GM21576 (cell line): Measurements from ENCODE around the gene TFIP11.

Experiments
- ATAC-seq: cut with Tn5 transposase; IDR thresholded peaks from one replicate; pipeline ENCODE4 v1.9.1; 2021; ENCODE audit warnings: mild to moderate bottlenecking, moderate library complexity; ENCODE audit not compliant: unreplicated experiment

Gene TFIP11

DNA sequence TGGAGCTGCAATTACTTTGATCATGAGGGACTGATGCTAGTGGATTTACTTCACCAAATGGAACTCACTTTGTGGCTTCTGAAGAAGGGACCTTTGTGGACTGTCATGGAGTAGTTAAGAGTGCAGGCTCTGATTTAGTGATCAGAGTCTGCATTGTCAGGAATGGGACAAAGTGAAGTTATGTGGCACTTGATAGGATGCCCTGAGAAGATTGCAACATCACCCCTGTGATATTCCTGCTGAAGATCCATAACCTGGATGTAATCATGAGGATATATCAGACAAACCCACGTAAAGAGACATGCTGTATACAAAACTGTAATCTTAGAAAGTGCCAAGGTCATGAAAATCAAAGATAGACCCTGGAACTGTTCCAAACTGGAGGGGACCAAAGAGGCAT lies 1.6 kb upstream of the TFIP11 start:
- ATAC-seq, result no peak

DNA sequence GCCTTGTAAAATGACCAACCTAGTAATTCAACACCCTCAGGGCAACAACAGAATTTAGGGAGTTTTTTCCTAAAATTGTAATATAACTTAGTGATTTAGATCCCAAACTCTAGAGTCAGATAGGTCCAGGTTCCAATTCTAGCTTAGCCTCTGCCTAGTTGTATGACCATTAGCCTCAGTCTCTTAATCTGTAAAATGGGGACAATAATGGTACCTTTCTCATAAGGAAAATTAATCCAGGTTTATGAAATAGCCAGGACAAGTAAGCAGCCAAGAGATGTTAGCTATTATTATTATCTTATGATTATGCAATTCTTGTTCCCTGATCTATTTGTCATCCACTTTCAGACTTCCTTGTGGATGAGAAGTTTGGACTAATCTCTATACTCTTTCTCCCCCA lies 4.1 kb downstream of the TFIP11 start:
- ATAC-seq, result no peak

DNA sequence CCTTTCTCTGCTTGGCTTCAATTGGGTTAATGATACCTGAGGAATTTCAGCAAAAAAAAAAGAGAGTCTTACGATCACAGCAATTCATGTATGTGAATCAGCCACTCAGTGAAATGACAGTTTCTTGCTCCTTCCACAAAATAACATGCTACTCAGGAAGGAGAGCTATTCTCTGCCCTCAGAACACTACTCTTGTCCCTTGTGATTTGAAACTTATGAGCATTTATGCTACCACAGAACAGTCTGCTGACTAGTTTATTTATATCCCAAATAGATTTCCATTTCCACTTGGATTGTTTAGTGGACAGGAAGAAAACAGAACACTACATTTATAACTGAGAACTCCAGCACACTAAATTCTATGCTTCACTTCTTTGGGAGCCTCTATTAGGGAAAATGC lies 8.5 kb downstream of the TFIP11 start:
- no peak for ATAC-seq

DNA sequence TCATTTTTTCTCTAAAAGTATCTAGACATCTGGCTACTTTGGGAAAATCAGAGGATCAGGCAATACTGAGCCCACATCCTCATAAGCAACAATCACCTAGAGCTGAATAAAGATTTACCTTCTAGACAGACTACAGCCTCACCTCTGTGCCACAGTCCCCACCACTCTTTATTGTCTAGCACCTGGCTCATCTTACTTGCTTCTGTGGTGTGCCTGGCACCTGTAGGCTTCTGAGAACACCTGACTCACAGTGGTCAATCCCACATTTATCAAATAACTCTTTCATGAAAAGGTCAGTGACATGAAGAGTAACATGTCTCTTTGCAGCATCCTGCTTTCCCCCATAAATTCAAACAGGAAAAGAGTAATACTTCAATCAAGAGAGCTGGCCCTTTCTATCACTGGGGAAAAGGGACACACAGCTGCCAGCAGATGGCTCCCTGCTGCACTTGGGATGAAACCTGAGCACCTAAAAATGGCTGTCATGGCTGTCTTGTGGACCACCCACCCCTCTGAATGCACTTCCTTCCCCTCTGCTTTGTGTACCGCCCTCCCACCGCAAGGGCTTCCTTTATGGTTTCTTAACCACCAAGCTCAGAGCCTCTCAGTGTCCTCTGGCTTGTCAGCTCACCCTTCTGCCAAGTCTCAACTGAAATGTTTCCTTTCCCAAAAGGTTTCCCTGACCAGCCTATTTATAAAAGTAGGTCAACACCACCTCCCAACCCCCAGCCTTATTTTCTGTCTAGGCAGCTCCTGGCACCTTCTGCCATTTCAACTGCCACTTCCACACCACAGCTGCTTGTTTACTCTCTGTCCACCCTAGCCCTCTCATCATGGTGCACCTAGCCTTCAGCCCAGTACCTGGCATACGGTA lies 9.3 kb downstream of the TFIP11 start:
- ATAC-seq, result no peak

DNA sequence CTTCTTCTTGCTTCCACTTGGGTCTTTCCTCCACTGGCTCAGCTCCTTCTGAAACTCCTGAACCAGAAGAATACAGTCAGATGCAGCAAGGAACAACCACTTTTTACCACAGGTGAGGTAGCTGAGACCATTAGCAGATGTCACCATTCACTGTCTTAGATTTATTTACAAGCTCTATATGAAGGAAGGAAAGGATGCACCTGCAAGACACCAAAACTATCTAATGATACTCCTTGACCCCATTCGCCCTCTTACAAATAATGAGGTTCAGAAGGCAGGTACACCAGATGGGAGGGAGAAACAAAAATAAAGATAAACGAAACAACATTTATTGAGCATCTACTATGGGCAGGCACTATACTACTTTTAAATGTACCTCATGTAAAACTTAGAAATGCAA lies 10.3 kb downstream of the TFIP11 start:
- ATAC-seq, result no peak

DNA sequence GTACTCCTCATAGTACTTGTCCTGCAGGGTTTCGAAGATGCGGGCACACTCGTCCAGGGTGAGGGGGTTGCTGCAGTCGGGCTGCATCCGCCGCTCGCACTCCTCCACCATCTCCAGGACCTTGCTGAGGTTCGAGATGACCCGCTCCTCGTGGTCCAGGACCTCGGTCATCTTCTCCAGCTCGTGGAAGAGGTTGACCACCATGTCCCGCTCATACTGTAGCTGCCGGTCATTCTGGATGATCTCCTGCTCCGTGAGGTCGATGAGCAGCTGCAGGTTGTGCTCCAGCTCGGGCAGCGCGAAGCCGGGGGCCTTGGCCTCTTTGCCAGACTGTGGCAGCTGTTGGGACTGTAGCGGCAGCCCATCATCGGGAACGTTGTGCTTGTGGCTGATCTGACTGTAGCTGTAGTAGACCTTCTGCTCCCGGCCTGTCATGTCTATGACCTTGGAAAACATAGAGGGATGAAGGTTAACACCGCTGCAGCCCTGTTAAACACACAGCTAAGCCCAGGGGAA lies 13.0 kb downstream of the TFIP11 start:
- no peak for ATAC-seq

DNA sequence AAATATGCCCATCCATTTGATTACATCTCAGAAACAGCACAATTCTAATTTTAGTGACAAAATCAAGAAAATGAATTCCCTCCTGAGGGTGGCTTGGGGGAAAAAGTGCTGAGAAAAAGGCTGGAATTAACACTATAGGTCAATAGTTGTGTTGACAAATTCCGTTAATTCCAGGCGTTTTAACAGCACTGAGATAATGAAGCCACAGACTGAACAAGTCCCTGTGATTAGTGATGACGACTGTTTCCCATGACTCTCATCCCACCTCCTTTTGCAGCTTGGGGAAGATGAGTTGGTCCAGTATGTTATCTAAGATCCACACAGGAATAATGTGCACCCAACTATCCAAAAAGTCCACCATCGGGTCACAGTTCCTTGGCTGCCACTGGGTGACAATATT lies 15.8 kb downstream of the TFIP11 start:
- no peak for ATAC-seq

DNA sequence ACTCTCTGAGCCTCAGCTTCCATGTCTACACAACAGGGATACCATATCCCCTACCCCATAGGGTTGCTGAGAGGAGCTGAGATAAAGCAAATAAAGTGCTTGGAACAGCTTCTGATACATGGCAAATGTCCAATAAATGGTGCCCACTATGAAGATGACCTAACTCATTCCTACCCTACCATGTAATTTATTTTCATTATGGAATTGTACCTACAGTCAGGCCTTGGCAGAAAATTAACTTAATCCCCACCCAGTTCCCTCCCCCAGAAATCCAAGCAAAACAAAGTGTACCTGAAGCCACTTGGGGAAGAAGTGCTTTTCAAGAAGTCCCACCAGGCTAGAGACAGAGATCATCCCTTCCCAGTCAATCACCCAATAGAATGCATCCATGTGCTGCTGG lies 17.8 kb downstream of the TFIP11 start:
- ATAC-seq, result no peak

DNA sequence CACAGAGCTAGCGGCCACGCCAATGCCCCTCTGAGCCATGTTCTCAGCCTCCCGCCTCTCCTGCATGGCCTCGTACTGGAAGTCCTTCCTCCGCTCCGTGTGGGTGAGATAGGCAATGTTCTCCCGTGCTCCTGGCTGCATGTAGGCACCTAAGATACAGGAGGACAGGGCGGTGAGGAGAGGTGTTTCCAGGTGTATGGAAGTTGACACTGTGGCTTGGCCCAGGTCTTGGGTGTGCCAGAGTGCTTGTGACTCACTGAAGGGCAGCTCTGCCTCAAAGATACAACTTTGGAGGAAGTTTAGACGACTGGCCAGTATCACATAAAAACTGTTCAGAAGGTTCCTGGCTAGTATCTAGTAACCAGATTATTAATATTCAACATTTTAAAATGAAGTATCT lies 20.1 kb downstream of the TFIP11 start:
- ATAC-seq, result no peak

DNA sequence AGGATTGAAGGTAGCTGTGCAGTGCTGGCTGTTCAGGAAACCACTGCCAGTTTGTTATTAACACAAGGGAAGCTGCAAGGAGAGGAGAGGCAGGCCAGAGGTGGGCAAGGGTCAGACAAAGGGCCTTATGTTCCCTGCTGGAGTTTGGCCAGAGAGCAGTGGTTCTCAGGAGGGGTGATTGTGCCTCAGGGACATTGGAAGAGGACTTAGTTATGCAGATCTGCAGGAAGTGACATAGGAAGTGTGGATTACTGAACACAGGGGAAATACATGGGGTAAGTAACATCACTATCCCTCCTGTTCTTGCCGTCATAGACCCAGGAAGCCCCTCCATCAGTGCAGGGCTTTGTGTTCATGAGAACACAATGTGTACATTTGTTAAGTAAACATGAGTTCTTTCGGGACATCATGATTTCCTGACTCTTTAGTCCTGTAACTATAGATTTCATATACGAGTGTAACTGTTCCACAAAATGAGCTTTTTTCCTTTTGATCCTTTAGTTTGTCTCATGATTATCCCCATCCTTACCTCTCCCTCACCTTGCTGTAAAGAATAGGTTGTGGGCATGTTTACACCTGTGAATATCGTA lies 22.7 kb downstream of the TFIP11 start:
- ATAC-seq, result no peak

DNA sequence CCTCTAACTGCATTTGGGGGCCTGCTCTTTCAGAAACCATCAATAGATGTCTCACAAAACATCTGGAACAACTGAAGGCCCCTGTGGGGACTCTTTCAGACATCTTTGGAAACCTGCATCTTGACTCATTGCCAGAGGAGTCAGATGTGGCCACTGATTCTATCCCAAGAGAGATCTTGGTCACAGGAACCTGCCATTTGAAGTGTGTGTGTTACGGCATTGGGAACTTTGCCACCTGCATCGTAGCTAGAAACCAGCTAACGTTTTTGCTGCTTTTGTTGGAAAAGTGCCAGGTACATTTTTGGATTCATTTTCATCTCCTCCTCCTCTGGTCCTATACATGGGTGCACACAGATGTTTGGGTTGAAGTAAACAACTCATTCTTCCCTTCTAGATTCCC lies 24.3 kb downstream of the TFIP11 start:
- ATAC-seq, result no peak

DNA sequence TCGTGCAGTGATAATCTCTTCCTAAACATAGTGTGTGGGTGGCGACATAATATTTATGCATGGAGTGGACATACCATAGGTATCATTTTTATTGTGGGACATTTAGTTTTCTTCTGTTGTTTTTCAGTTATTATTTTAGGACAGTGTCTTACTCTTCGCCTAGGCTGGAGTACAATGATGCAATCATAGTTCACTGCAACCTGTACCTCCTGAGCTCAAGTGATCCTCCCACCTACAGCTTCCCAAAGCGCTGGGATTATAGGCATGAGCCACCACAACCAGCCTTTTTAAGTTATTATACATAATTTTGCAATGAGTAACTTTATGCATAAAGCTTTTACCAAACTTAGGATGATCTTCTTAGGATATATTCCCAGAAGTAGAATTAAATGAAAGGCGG lies 25.9 kb downstream of the TFIP11 start:
- ATAC-seq, result no peak

DNA sequence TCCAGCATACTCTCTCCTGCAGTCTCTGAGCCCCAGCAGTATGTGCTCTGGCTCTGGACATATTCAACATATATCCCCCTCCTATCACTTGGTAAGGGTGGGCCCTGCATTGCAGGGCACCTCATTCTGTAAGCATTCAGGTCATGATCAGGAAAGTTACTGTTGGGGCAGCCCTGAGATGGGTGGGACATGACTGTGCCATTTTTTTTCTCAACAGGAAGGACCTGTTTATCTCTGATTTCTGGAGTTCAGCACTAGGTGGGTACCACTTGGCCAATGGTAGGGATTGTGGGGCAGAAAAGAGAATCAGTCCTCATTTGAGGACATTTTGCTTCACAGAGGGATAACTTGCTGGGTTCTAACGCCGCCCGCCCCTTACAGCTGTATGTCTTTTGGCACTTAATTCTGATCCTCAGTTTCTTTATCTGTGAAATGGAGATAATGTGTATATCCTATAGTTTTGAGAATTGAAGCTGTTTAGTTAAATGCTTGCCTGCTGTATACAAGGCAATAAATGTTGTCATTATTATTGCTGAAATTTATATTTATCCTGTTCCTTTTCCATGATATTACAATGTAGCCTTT lies 26.4 kb downstream of the TFIP11 start:
- no peak for ATAC-seq

DNA sequence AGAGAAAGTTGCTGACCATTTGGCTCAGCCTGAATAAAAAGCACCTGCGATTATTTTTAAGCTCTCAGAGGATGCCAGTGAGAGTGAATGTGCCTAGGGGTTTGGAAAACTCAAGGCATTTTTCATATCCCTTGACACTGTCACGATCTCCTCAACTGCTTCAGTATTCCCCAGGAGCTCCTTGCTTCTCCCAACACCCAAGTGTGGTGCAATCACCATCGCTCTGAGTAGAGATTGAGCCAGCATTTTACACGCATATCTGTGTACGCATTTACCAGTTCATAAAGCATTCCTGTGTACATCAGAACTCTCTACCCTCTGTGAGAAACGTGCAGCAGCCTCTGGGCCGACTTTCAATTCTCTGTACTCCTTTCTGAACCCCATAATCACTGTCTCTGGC lies 27.3 kb downstream of the TFIP11 start:
- no peak for ATAC-seq

DNA sequence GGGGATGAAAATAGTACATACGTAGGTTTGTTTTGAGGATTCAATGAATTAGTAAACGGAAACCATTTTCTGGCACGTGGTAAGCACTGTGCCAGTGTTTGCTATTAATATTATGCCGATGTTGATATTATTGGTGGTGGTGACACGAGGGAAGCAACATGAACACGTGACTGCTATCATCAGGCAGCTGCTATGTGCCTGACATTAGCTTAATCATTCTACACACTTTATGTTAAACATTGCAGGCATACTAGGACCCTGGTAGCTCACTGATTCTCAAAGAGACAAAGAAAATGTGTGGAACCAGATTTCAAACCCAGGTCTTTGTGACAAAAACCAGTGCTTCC lies 27.9 kb downstream of the TFIP11 start:
- no peak for ATAC-seq

DNA sequence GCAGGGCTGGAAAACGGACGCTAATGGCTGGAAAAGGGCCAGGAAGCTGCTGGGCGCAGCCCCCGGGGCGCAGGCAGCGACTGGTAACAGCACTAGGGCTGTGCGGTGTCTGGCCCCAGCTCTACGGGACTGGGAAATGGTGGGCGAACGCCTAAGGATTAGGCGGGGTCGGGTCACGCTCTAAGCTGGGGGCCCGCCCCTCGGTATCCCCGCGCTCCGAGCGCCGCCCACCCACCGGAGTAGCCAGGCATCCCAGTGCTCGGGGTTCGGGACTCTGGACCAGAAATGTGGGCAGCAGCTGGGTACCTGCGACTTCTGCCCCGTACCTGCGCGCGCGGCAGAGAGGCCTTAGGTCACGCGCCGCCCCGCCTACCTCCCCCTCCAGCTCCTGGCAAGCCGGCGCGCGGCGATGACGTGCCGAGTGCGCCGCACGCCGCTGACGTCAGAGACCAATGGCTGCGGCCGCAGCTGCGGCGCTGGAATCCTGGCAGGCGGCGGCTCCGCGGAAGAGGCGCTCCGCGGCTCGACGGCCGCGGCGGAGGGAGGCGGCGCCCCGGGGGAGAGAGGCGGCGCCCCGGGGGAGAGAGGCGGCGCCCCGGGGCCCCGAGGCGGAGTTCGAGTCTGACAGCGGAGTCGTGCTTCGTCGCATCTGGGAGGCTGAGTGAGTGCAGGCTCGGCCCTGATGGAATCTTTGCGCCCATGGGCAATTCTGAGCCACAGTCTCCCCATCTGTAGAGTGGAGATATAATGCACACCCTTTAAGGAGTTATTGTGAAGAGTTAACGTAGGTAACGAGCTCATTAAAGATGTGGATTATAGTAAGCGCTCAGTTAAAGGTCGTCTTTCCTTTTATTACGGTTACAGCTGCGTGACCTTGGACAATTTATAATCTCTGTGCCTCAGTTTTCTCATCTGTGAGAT lies 28.6 kb downstream of the TFIP11 start, which contains the start of the genes HPS4 and SRRD:
Gene HPS4, minus strand, starts transcription at position 345 of the 921 bp plus-strand sequence. CDS start 2,021 bp downstream, outside the sequence.
Gene SRRD, plus strand, starts transcription at position 439 of the 921 bp plus-strand sequence. Its CDS starts 14 bp downstream, at position 453.
- peak; percentile 52 for ATAC-seq

DNA sequence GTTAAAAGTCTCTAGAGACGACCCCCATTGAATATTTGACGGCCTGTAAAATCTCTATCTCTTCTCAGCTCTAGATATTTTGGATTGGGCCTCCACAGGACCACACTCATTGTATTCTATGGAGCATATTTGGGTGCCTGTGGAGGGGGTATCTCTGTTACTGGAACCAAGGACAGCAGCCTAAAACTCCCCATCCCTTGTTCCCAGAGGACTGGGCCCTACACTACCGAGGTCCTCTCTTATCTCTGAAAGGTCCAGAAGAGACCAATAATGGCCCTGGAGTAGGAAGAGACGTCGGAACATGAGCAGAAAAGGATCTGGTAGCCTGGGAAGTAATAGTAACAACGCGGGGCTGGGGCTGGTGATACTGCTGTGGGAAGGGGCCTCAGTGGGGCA lies 29.2 kb downstream of the TFIP11 start:
- ATAC-seq, result no peak

DNA sequence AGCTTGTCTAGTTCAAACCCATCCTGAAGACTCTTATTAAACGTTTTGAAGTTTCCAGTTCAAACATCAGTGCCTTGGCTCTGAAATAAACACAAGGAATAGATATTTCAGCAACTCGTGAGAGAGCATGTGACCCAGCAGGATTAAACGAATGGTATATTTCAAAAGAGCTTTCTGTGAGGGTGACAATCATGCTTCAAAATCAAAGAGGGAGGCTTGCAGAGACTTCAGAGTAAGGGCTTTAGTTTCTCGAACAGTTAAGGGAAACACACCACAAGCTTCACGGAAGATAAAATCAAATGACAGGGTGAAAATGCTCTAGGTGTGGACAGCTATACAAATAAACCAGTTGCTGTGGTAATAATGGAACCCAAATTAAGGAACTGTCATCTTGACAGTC lies 30.1 kb downstream of the TFIP11 start:
- no peak for ATAC-seq

DNA sequence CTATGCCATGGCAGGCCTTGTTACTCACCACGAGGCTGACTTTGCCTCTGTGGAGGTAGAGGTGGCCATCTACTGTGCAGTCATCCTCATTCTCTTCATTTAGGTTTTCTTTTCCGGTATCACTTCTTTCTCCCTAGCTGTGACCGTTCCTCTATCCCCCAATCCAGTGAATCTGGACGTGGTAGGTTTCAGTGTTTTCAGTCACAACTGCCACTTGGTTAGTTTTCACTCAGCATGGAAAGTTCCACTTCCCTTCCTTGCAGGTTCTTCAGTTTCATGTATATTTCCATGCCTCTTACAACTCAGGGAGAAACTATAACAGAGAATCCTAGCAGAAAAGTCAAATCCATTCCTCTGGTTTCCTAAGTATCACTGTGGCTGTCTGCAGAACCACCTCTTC lies 30.6 kb downstream of the TFIP11 start:
- no peak for ATAC-seq

DNA sequence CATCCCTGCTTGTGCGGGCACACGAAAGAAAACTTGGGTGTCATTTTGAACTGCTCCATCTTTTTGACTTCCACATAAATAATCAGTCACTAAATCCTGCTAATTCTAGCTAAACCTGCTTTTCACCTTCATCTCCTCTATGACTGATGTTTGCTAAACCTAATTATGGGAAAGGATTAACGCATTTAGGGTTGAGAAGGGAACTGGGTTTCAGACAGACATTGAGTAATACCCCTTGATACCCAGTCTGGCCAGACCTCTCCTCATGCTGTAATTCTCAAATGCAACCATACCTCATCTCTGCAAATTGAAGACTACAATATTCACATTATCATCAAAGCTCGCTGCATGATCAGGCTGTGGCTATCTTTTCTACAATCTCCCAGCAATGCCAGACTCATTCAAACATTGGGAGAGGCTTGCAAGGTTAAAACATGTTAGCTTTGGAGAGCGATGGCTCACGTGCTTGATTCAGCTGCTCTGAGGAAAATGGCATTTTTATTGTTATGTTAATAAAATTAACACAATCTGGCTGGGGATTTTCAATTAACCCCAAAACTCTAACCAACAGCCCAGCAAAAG lies 31.1 kb downstream of the TFIP11 start:
- no peak for ATAC-seq

DNA sequence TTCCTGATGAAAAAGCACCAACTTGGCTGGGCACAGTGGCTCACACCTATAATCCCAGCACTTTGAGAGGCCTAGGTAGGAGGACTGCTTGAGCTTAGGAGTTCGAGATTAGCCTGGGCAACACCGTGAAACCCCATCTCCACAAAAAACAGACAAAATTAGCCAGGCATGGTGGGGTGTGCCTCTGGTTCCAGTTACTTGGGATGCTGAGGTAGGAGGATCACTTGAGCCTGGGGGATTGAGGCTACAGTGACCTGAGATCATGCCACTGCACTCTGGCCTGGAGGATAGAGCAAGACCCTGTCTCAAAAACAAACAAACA lies 31.7 kb downstream of the TFIP11 start:
- no peak for ATAC-seq
